Nephron progenitor cell (in vitro differentiated cells): ENCODE results near the gene ALDH3B1.

Experiments
- DNase-seq: peaks from one replicate; pipeline ENCODE4 v3.0.0; 2021
- H3K27ac Mint-ChIP-seq: 2 replicates; pipeline ENCODE4 v1.8.0; 2021; ENCODE audit warnings: mild to moderate bottlenecking, moderate library complexity, mixed read lengths
- H3K27me3 Mint-ChIP-seq: 2 replicates; pipeline ENCODE4 v1.8.0; 2021; ENCODE audit warnings: mild to moderate bottlenecking, low read depth, mixed read lengths; ENCODE audit not compliant: poor library complexity
- H3K36me3 Mint-ChIP-seq: 2 replicates; pipeline ENCODE4 v1.8.0; 2021; ENCODE audit warnings: low read depth, mixed read lengths
- H3K4me1 Mint-ChIP-seq: 2 replicates; pipeline ENCODE4 v1.8.0; 2021; ENCODE audit warnings: mixed read lengths
- H3K4me3 Mint-ChIP-seq: 2 replicates; pipeline ENCODE4 v1.8.0; 2021; ENCODE audit warnings: mild to moderate bottlenecking, moderate library complexity, mixed read lengths
- H3K9me3 Mint-ChIP-seq: 2 replicates; pipeline ENCODE4 v1.8.0; 2021; ENCODE audit warnings: mild to moderate bottlenecking, moderate library complexity, mixed read lengths
- CTCF ChIP-seq: fragments of 200-600 bp; sonication (generic); IDR thresholded peaks from 2 replicates; pipeline ENCODE4 v1.5.0; 2021; ENCODE audit warnings: antibody characterized with exemption

ALDH3B1 gene

GRCh38 chr11:68053981-68054812 lies 44.1 kb downstream of the ALDH3B1 start:
- no peak overlapping the region for H3K4me3 Mint-ChIP-seq
- no peak for DNase-seq
- no peaks in the 10 kb centered on the region for H3K9me3 Mint-ChIP-seq
- H3K27ac Mint-ChIP-seq = peak overlapping the region; percentile 88
- H3K27me3 Mint-ChIP-seq = no peaks in the 10 kb centered on the region
- no peak for TF ChIP-seq CTCF
- H3K36me3 Mint-ChIP-seq = peaks cover 28% of the 10 kb centered on the region
- peaks cover 26% of the 10 kb centered on the region for H3K4me1 Mint-ChIP-seq

GRCh38 chr11:68056317-68057285 lies 46.5 kb downstream of the ALDH3B1 start:
- no peak for DNase-seq
- peak overlapping the region; percentile 49 for H3K27ac Mint-ChIP-seq
- no peaks in the 10 kb centered on the region for H3K27me3 Mint-ChIP-seq
- H3K4me1 Mint-ChIP-seq = peaks cover 31% of the 10 kb centered on the region
- H3K9me3 Mint-ChIP-seq = no peaks in the 10 kb centered on the region
- no peak overlapping the region for H3K4me3 Mint-ChIP-seq
- TF ChIP-seq CTCF = no peak
- peaks cover 45% of the 10 kb centered on the region for H3K36me3 Mint-ChIP-seq

GRCh38 chr11:68057807-68058206 lies 47.7 kb downstream of the ALDH3B1 start:
- H3K36me3 Mint-ChIP-seq = peaks cover 57% of the 10 kb centered on the region
- TF ChIP-seq CTCF = no peak
- H3K27ac Mint-ChIP-seq = no peak overlapping the region
- DNase-seq = no peak
- no peaks in the 10 kb centered on the region for H3K27me3 Mint-ChIP-seq
- H3K9me3 Mint-ChIP-seq = no peaks in the 10 kb centered on the region
- no peak overlapping the region for H3K4me3 Mint-ChIP-seq
- peaks cover 20% of the 10 kb centered on the region for H3K4me1 Mint-ChIP-seq

GRCh38 chr11:68061508-68061907 lies 51.4 kb downstream of the ALDH3B1 start:
- Mint-ChIP-seq H3K27me3 (no peaks in the 10 kb centered on the region), H3K4me1 (peaks cover 9% of the 10 kb centered on the region), H3K9me3 (no peaks in the 10 kb centered on the region), H3K27ac (no peak overlapping the region), H3K4me3 (no peak overlapping the region), H3K36me3 (peaks cover 78% of the 10 kb centered on the region)
- no peak for TF ChIP-seq CTCF
- DNase-seq = no peak

GRCh38 chr11:68064926-68065325 lies 54.8 kb downstream of the ALDH3B1 start:
- DNase-seq = no peak
- Mint-ChIP-seq H3K4me3 (no peak overlapping the region), H3K27me3 (no peaks in the 10 kb centered on the region), H3K27ac (no peak overlapping the region), H3K36me3 (peaks cover 70% of the 10 kb centered on the region), H3K9me3 (no peaks in the 10 kb centered on the region), H3K4me1 (peaks cover 5% of the 10 kb centered on the region)
- no peak for TF ChIP-seq CTCF
